Liver (tissue), 9 donors: ENCODE data around the gene TMEM269. TPM values are rescaled to one million over a fixed set of nuclear protein-coding genes. Genes with fewer than 3 reads are reported as not detected.
A peak's percentile ranks its signal among the peaks of the same experiment; 100 is the strongest.

Experiments
- DNase-seq: peaks from one replicate; pipeline ENCODE4 v3.0.0-alpha.2; 2017; ENCODE audit warnings: low spot score
- H3K27ac ChIP-seq, 2 donors: one replicate each; pipeline ENCODE4 v1.7.0; 2013; ENCODE audit warnings: inconsistent platforms in 2 of 2, low read length in 2 of 2, control low read depth in 1 of 2, low read depth in 1 of 2, mild to moderate bottlenecking in 1 of 2
- H3K27me3 ChIP-seq, 4 donors: one replicate each; pipeline versions ENCODE4 v1.6.1 to v1.7.0; 2013; ENCODE audit warnings: low read length in 3 of 4, inconsistent platforms in 1 of 4, mild to moderate bottlenecking in 1 of 4, moderate library complexity in 1 of 4; ENCODE audit not compliant: control insufficient read depth in 4 of 4, insufficient read depth in 4 of 4
- H3K36me3 ChIP-seq, 4 donors: one replicate each; pipeline versions ENCODE4 v1.6.1 to v1.7.0; 2013; ENCODE audit warnings: low read length in 3 of 4, mild to moderate bottlenecking in 3 of 4, low read depth in 1 of 4, moderate library complexity in 1 of 4; ENCODE audit not compliant: control insufficient read depth in 4 of 4, insufficient read depth in 3 of 4
- H3K4me1 ChIP-seq, 4 donors: one replicate each; pipeline versions ENCODE4 v1.6.1 to v1.7.0; 2013; ENCODE audit warnings: low read length in 3 of 4, mild to moderate bottlenecking in 3 of 4, moderate library complexity in 1 of 4; ENCODE audit not compliant: control insufficient read depth in 4 of 4, insufficient read depth in 4 of 4
- H3K4me3 ChIP-seq, 3 donors: one replicate each; pipeline versions ENCODE4 v1.6.1 to v1.7.0; 2013; ENCODE audit warnings: low read length in 3 of 3, control low read depth in 1 of 3, low read depth in 1 of 3, mild to moderate bottlenecking in 1 of 3
- H3K9ac ChIP-seq, 2 donors: one replicate each; pipeline ENCODE4 v1.7.0; 2013; ENCODE audit warnings: low read length in 2 of 2, mild to moderate bottlenecking in 2 of 2, moderate library complexity in 2 of 2, control low read depth in 1 of 2, low read depth in 1 of 2
- H3K9me3 ChIP-seq, 4 donors: one replicate each; pipeline versions ENCODE4 v1.6.1 to v1.7.0; 2013; ENCODE audit warnings: low read length in 3 of 4; ENCODE audit not compliant: control insufficient read depth in 4 of 4
- ATF3 ChIP-seq: IDR thresholded peaks from 2 replicates; pipeline ENCODE4 v1.6.1; 2016; ENCODE audit warnings: antibody characterized with exemption
- CTCF ChIP-seq: fragments of 150-350 bp; IDR thresholded peaks from 2 replicates; pipeline ENCODE4 v1.5.1; 2017; ENCODE audit warnings: improper control_type of control experiment, low read depth, low read length; ENCODE audit not compliant: missing input control
- EGR1 ChIP-seq, 2 donors: IDR thresholded peaks; 2 replicates each; pipeline ENCODE4 v1.6.1; 2016 to 2018; ENCODE audit warnings: antibody characterized with exemption in 2 of 2, low read depth in 2 of 2
- FOXA1 ChIP-seq: IDR thresholded peaks from 2 replicates; pipeline ENCODE4 v1.6.1; 2016; ENCODE audit warnings: antibody characterized with exemption
- FOXA2 ChIP-seq: IDR thresholded peaks from 2 replicates; pipeline ENCODE4 v1.6.1; 2016; ENCODE audit warnings: antibody characterized with exemption
- GABPA ChIP-seq, 2 donors: IDR thresholded peaks in 1 of 2; conservative IDR thresholded peaks in 1 of 2; 2 replicates each; pipeline ENCODE4 v1.6.1; 2016; ENCODE audit warnings: antibody characterized with exemption in 2 of 2, mild to moderate bottlenecking in 1 of 2, moderate library complexity in 1 of 2
- HNF4A ChIP-seq, 2 donors: conservative IDR thresholded peaks; 2 replicates each; pipeline ENCODE4 v1.6.1; 2016; ENCODE audit warnings: antibody characterized with exemption in 2 of 2, mild to moderate bottlenecking in 2 of 2
- HNF4G ChIP-seq: IDR thresholded peaks from 2 replicates; pipeline ENCODE4 v1.6.1; 2016; ENCODE audit warnings: antibody characterized with exemption
- JUND ChIP-seq, 2 donors: IDR thresholded peaks; 2 replicates each; pipeline ENCODE4 v1.6.1; 2016; ENCODE audit warnings: antibody characterized with exemption in 2 of 2
- MAX ChIP-seq: IDR thresholded peaks from 2 replicates; pipeline ENCODE4 v1.6.1; 2016; ENCODE audit warnings: antibody characterized with exemption
- NR2F2 ChIP-seq: IDR thresholded peaks from 2 replicates; pipeline ENCODE4 v1.6.1; 2016; ENCODE audit warnings: antibody characterized with exemption
- RAD21 ChIP-seq, 2 donors: IDR thresholded peaks; 2 replicates each; pipeline ENCODE4 v1.6.1; 2016; ENCODE audit warnings: antibody characterized with exemption in 2 of 2, mild to moderate bottlenecking in 2 of 2
- REST ChIP-seq: IDR thresholded peaks from 2 replicates; pipeline ENCODE4 v1.6.1; 2016; ENCODE audit warnings: antibody characterized with exemption, mild to moderate bottlenecking
- RXRA ChIP-seq, 2 donors: IDR thresholded peaks; 2 replicates each; pipeline ENCODE4 v1.6.1; 2017 to 2018; ENCODE audit warnings: antibody characterized with exemption in 2 of 2, mild to moderate bottlenecking in 1 of 2
- SP1 ChIP-seq: IDR thresholded peaks from 2 replicates; pipeline ENCODE4 v1.6.1; 2018; ENCODE audit warnings: antibody characterized with exemption, mild to moderate bottlenecking
- TAF1 ChIP-seq: conservative IDR thresholded peaks from 2 replicates; pipeline ENCODE4 v1.6.1; 2016; ENCODE audit warnings: antibody characterized with exemption, mild to moderate bottlenecking
- YY1 ChIP-seq: IDR thresholded peaks from 2 replicates; pipeline ENCODE4 v1.6.1; 2016; ENCODE audit warnings: antibody characterized with exemption, mild to moderate bottlenecking
- ZBTB33 ChIP-seq: IDR thresholded peaks from 2 replicates; pipeline ENCODE4 v1.6.1; 2016; ENCODE audit warnings: antibody characterized with exemption
- WGBS: extraction: QIAGEN DNeasy Blood & Tissue Kit; methylation state at CpG from one replicate; pipeline ENCODE4 v1.1.7; 2013; 5-methylcytosine and 5-hydroxymethylcytosine counted together
- polyA plus RNA-seq, 2 donors: library from polyadenylated mRNA; stranded (reverse) in 1 of 2; unstranded in 1 of 2; fragments of 200-250 nt in 1 of 2; fragments of >200 nt in 1 of 2; fragmentation: Nextera tagmentation in 1 of 2; extraction: Ambion mirVana in 1 of 2; gene quantifications; one replicate each; pipeline versions ENCODE4 v1.2.1 to v1.2.3, GENCODE V29; 2013 to 2015
- total RNA-seq, 2 donors: library from RNA; depleted of rRNA; stranded (reverse); fragments of >200 nt; gene quantifications; one replicate each; pipeline ENCODE4 v1.2.3, GENCODE V29; 2014
- donor health status: healthy.
- donor health status: healthy.
- donor health status: healthy.
- donor health status: healthy.
- donor health status: healthy.

Gene TMEM269
- total and polyA plus RNA-seq, 4 donors: 0.05 to 0.08 TPM; not detected in 2

GRCh38 chr1:42820813-42821212, 36.0 kb downstream of the TMEM269 start:
- Histone ChIP-seq H3K27ac (peak overlapping the region in 1 of 2 donors; percentile 46), H3K4me3 (no peak overlapping the region), H3K27me3 (no peaks in the 10 kb centered on the region), H3K9ac (no peak overlapping the region), H3K9me3 (no peaks in the 10 kb centered on the region), H3K36me3 (no peaks in the 10 kb centered on the region), H3K4me1 (peaks cover 10 to 50% (median 38%) of the 10 kb centered on the region in 4 donors)
- WGBS: 68% methylated on average over 1 of the region's 1 CpG
- DNase-seq: no peak
- TF ChIP-seq REST (no peak), ATF3 (no peak), SP1 (no peak), EGR1 (IDR thresholded peaks at IDR 0.05; ENCODE audit: low read depth in 2 of 2) (no peak), NR2F2 (no peak), YY1 (no peak), HNF4G (no peak), HNF4A (conservative IDR thresholded peaks at IDR 0.05) (no peak), CTCF (no peak), JUND (IDR thresholded peaks at IDR 0.05) (no peak), MAX (no peak), TAF1 (no peak), FOXA2 (no peak), FOXA1 (no peak), GABPA (IDR thresholded peaks at IDR 0.05 in 1 of 2, conservative IDR thresholded peaks at IDR 0.05 in 1 of 2) (no peak), RAD21 (IDR thresholded peaks at IDR 0.05) (no peak), RXRA (IDR thresholded peaks at IDR 0.05) (no peak), ZBTB33 (no peak)
